Stimulated activated CD4-positive, alpha-beta T cell treated with anti-CD3 and anti-CD28 coated beads, Interleukin-12 subunit alpha, Interleukin-12 subunit beta, amount 100 ng/mL, for 24 hours (primary cell): ENCODE data around the gene DIAPH3.

Experiments
- DNase-seq, 2 experiments: peaks; one replicate each; pipeline ENCODE4 v3.0.0-alpha.2; 2020; ENCODE audit warnings: low read depth in 2 of 2

Gene DIAPH3

GRCh38 chr13:60019119-60019993 lies 144.4 kb downstream of the DIAPH3 start:
- DNase-seq, result no peak

GRCh38 chr13:60018536-60018935 lies 145.2 kb downstream of the DIAPH3 start:
- no peak for DNase-seq

DNA sequence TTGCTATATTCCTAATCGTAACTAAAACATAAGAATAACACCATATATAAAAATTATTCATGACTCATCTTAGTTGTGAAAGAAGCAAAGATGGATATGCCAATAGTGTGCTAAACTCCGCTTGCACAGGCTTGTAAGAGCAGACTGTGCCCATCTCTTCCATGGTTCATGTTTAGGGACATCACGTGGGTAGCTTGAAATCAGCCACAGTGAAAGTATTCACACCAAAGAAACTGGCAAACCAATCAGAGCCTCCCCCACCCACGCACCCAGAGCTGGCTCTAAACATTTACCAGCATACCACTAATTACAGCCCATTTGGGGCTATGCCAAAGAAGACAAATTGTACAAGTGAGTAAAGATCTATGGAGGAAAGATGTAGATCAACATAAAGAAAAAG lies 147.5 kb downstream of the DIAPH3 start:
- DNase-seq, result no peak

DNA sequence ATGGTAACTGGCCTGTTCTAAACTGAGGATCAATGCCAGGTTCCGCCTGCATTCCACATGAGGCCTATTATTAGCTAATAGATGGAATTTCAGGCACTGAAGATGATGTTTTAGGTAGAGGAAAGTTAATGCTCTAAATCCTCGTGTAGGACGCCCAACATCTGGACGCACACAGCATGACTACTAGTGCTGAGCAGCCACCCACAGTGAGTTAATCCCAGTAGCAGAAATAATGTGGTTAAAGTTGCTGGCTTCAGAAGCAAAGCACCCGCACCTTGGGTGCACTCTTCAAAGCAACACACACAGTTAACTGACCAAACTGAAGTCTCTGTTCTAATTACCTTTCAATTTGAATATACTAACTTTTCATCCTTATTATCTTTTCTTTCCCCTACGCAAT lies 150.6 kb downstream of the DIAPH3 start:
- DNase-seq, result no peak

GRCh38 chr13:60012488-60012887 lies 151.2 kb downstream of the DIAPH3 start:
- no peak for DNase-seq

DNA sequence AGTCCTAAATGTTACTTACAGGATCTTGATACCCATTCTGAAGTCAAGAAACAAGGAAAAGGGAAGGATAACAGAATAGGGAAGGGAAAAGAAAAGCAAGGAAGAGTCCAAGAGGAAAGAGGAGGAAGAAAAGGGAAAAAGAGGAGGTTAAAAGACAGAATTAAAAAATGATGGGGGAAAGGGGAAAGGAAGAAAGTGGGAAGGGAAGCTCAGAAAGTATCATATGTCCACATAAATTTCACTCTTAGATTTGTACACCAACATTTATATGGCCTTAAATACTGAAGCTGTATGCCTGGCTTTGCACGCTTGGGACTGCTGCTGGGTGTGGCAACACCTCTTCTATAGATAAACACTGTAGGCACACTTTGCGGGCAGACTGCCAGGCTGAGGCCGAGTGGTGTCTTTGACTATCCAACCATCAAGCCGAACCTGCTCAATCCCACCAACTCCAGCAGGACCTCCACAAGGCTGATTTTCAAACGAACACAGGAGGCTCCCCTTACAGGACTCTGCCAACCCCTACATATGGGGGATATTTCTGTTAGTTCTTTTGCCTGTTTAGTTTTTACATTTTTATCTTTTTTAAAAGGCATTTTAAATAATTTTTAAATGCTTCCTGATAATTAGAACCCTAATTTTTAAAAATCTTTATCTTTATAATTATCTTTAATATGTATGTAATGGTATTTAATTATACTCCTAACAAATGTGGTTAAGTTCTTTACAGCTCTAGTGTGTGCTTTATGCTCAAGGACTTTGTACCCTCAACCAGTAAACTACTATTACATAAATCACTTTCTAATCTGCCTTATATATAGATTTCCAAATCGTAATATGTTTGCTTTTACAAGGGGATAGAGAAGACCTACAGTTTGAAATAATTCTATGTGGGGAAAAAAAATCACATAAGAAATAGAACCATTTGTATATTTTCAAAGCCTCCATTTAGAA lies 154.2 kb downstream of the DIAPH3 start:
- DNase-seq, result no peak

DNA sequence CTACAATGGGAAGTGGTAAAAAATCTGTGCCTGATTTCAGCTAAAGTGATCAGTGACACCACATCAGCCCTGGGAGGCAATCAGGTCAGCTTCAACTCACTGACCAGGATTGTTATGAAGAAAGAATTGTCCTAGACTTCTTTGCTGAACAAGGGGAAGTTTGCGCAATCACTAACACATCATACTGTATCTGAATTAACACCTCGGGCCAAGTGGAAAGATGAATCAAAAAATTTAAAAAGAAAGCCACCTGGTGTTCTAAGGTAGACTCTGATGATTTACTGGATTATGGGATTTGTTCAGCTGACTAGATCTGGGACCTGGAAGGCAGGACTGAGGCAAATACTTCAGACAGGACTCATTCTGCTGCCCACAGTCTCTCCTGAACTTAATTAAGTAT lies 161.8 kb downstream of the DIAPH3 start:
- DNase-seq, result no peak

- DNase-seq, result no peak
Observed at GRCh38 chr13:60000976-60001375, 162.8 kb downstream of the DIAPH3 start.

DNA sequence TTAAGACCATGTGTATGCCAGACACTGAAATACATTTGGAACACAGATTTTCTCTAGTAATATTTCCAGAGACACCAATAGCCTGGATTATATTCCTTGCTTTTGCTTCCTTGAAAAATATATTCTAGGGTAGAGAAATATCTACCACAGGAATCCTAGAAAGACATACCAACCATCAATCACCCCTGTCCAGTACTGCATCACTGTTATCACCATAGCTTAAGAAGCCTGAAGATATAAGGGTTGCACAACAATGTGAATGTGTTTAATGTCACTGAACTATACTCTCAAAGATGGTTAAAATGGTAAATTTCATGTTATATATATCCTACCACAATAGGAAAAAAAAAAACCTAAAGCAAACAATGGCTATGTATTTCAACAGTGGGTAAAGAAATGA lies 163.6 kb downstream of the DIAPH3 start:
- DNase-seq, result no peak

GRCh38 chr13:59997976-59998375 lies 165.8 kb downstream of the DIAPH3 start:
- DNase-seq, result no peak

DNA sequence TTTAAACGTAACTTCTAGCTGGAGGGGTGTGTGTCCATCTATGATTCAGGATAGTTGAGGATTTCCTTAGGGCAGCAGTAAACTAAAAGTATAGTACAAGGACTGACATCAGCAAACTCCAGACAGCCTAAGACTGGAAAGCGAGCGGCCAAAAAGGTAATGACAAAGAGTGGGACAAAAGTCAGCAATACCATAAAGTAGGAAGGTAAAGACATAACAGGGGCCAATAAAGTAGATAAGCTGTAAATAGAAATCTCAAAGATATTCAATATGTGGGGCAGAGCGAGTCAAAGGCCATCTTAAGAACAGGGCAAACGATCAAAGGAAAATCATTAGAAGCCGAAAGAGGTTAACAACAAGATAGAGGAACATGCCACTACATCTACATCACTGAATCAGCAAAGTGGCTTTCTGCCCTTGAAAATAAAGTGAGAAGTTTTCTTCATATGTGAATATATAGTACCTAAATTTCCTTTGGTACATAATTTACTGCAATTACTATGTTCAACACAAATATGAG lies 167.2 kb downstream of the DIAPH3 start:
- no peak for DNase-seq

DNA sequence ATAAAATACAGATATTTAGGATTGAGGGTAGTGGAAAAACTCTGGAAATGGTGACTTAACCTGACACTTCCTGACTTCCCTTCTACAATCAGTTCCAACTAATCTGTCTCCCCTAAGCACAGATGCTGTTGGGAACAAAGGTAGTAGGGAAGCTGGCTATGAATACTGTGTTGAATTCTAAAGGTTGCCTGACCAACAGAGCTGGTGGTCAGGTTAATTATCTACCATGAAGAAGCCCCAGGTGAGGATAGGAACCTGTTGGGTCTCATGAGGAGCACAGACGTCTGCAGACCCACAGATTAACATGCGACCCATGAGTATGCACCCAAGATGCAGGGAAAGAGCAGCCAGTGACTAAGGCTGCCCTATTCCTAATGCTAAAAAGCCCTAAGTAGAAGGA lies 172.3 kb downstream of the DIAPH3 start:
- no peak for DNase-seq

GRCh38 chr13:59982631-59983382 lies 180.9 kb downstream of the DIAPH3 start:
- no peak for DNase-seq

DNA sequence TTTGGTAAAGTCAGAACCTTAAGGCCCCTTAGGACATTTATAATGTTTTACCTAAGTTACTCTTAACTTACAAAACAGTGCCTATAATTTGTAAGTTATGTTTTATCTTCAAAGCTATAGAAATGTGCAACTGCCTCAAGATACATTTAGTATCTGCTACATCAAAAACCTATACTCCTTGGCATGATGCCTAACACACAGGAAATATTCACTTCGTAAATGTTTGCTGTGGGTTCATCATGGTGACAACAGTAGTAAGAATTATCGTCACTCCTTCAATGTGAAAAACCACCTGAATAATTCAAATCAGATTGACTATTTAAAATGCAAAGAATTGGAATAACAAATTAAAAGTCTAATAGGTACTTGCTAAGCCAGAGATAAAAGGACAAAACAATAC lies 184.1 kb downstream of the DIAPH3 start:
- no peak for DNase-seq

- no peak for DNase-seq
Observed at GRCh38 chr13:59978862-59979261, 184.9 kb downstream of the DIAPH3 start.

- DNase-seq, result no peak
Observed at GRCh38 chr13:59976856-59977255, 186.9 kb downstream of the DIAPH3 start.

- DNase-seq, result no peak
Observed at GRCh38 chr13:59975807-59976435, 187.8 kb downstream of the DIAPH3 start.

DNA sequence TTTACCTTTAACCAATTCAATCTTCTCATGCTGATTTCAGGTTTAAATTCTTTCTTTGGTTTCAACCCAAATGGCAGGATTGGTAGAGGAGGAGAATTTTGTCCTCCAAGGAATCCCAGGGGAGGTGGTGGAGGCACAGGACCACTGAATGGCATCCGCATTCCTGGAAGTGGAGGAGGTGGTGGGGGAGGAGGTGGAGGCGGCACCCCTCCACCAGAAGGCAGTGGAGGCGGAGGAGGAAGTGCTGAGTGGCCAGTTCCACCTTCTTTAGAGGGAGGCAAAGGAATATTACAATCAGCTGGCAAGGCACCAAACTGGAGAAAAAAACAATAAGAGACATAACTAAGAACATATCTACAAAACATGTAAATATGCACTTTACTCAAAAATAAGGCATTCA lies 192.9 kb downstream of the DIAPH3 start:
- no peak for DNase-seq

DNA sequence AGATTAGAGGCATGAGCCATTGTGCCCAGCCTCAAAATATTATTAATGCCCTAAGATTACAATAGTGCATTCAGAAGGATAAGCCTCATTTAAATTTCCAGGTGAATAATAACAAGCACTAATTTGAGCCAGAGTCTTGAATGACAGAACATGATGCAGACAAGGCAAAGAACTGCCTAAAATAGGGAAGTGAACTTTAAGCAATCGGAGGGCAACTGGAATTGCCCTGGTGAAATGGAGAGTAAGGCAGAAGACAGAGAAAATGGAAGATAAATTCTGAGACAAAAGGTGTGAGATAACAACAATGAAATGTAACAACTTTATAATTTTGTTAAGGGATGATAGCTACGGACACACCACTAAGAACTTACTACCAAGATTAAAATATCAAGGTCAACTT lies 199.9 kb downstream of the DIAPH3 start:
- no peak for DNase-seq

DNA sequence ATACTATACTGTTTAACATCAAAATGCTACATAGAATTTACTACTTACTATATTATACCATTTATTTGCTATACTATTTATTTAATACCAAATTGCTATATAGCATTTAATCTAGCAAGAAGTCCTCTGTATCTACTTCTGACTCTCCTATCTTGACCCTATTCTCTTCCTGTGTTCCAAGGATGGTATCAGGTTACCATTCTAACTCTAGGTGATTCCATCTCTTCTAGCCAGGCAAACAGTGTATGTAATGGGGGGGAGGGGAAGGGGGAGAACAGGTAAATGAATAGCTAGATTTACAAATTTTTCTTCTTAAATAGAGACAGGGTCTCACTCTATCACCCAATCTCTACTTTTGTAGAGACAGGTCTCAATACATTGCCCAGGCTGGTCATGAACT lies 200.3 kb downstream of the DIAPH3 start:
- no peak for DNase-seq

- DNase-seq, result no peak
Observed at GRCh38 chr13:59962343-59962742, 201.4 kb downstream of the DIAPH3 start.
